ENCODE results near the gene FBN1.

FBN1 gene

DNA sequence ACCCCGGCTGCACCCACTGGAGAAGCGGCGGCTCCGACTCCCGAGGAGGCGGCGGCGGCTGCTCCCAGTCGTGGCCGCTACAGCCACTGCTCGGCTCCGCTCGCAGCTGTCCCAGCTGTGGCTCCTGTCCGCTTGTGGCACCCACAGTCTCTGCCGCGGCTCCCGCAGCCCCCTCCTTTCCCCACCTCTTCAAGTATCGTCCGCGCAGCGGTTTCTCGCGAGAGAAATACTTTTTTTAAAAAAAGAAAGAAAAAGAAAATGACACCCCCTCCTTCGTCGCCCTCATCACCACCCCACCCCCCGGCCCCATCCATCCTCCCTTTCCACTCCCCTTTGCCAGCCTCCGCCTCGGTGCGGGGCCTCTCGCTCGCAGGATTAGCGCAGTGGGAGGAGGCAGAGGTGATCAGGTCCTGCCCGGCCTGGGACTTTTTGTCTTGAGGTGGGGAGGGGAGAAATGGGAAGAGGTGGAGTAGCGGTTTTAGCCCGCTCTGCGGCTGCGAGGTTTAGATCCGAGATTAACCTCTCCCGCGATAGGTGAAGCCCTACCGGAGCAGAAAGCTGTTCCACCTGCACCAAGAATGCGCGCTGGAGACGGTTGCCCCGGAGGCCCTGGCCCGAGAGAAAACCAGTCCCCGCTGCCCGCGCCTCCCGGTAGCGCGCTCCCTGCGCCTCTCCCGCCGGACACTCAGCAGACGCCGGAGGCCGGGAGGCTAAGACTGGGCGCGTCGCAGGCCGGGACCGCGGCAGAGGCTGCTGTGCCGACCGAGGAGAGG is at the start of gene FBN1:
TSS of gene FBN1 (minus strand) at position 152 of the 773 bp plus-strand sequence. CDS start 940 bp downstream, outside the sequence.
- no peak for DNase-seq (ENCODE audit: low spot score)

DNA sequence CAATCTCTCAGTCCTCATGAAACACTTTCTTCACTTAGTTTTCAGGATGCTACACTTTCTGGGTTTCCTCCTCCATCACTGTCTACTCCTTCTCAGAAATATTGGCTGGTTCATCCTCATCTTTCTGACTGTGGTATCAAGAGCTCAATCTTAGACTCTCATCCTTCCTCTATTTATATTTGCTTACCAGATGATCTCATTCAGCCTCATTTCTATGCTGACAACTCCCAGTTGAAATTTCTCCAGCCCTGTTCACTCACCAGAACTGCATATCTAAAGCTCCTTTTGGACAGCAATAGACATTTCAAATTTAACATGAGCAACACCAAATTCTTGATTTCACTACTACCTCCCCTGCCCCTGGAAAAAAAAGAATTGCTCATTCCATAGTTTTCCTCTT is 48.0 kb upstream of the FBN1 start:
- DNase-seq (ENCODE audit: low spot score): no peak

DNA sequence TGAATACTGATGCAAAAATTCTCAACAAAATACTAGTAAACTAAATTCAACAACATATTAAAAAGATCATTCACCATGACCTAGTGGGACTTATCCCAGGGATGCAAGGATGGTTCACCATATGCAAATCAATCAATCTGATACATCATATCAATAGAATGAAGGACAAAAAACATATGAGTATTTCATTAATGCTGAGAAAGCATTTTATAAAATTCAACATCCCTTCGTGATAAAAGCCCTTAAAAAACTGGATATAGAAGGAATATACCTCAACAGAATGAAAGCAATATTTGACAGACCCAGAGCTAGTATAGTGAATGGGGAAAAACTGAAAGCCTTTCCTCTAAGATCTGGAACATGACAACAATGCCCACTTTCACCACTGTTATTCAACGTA is 43.0 kb upstream of the FBN1 start:
- no peak for DNase-seq (ENCODE audit: low spot score)

DNA sequence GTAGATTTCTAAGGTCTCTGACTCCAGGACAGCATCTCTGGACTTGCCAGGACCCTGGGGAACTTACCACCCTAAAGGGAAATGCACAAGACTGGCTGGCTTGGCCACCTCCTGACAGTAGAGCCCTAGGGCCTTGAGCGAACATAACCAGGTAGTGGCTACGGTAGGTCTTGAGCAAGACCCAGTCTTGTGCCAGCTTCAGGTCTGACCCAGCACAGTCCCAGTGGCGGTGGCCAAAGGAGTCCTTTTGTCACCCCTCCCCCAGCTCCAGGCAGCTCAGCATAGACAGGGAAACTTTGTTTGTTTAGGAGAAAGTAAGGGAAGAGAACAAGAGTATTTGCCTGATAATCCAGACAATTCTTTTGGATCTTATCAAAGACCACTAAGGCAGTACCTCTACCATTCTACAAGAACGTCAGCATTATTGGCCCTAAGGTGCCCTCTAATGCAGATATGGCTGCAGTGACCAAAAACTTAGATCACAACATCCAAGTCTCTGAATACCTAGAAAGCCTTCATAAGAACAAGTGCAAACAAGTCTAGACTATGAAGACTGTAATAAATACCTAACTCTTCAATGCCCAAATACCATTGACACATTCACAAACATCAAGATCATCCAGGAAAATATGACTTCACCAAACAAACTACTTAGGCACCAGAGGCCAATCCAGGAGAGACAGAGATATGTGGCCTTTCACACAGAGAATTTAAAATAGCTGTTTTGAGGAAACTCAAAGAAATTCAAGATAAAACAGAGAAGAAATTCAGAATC is 38.7 kb upstream of the FBN1 start:
- no peak for DNase-seq (ENCODE audit: low spot score)

DNA sequence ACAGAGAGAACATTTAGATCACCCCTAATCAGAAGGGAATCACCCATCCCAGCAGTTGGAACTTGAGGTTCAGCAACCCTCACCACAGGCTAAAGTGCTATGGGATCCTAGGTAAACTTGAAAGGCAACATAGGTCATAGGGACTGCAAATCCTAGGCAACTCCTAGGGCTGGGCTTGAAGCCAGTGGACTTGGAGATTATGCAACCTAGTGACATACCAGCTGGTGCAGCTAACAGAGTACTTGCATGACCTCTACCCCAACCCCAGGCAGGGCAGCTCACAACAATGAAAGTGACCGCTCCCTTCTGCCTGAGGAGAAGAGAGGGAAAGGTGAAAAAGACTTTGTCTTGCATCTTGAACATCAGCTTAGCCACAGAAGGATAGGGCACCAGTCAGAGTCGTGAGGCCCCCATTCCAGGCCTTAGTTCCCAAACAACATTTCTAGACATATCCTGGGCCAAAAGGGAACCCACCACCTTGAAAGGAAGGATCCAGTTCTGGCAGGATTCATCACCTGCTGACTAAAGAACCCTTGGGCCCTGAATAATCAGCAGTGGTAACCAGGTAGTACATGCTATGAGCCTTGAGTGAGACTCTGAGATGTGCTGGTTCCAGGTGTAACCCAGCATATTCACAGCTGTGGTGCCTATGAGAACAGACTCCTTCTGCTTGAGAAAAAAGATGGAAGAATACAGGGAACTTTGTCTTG is 37.6 kb upstream of the FBN1 start:
- DNase-seq (ENCODE audit: low spot score): peak; percentile 74

DNA sequence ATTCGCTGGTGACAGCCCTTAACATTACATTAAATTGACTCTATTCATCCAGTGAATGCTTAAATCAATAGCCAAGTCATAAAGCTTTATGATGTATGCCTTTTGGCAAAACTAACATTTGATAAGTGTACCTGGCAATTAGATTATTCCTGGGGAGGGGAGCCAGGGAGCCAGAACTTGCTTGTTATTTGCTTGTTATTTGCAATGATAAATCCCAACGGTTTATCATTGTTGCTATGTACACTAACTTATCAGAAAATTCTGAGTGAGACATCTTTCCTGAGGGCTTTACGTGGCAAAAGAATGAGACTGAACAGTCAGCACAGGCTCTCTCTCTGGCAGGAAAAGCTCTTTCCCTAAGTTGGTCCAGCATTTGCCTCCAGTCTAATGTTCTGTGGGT is 35.8 kb upstream of the FBN1 start:
- no peak for DNase-seq (ENCODE audit: low spot score)

DNA sequence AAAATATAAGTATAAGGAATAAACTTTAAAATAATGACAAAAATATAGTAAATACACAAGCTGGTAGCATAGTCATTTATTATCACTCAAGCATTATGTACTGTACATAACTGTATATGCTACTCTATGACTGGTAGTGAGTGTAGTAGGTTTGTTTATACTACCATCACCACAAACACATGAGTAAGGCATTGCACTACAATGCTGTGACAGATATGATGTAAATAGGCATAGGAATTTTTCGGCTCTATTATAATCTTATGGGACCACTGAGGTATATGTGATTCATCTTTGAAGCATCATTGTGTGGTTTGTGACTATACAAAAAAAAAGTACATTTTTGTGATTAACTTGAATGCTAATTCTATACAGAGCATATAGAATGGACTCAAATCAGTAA is 35.3 kb upstream of the FBN1 start:
- no peak for DNase-seq (ENCODE audit: low spot score)

DNA sequence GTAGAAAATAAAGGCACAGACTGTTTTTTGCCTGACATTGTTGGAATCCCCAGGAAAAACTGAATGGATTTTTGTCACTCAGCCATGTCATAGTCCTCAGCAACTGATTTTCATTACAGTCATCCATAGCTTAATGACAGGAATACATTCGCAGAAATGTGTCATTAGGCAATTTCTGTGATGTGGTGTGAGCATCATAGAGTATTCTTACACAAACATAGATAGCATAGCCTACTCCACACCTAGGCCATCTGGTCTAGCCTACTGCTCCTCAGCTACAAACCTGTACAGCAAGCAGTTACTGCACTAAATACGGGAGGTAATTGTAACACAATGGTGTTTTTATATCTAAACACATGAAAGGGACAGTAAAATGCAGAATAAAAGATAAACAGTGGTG is 34.4 kb upstream of the FBN1 start:
- no peak for DNase-seq (ENCODE audit: low spot score)

DNA sequence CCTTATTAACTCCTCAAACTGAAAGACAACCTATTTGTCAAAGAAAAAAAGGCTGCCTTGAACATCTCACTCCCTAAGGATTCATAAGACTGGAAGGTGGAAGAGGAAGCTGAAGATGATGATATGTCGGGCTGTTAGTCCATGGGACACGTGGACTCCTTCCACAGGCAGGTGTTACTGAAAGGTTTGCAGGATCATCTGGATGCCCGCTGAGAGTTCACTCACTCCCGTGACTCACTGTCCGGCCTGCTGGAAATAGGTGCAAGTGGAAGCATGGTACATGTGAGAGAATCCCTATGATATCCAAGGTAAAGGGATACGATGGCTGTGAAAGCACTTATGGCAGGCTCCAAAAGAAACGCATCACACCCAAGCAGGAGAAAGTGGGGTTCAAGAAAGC is 33.3 kb upstream of the FBN1 start:
- DNase-seq (ENCODE audit: low spot score): no peak

DNA sequence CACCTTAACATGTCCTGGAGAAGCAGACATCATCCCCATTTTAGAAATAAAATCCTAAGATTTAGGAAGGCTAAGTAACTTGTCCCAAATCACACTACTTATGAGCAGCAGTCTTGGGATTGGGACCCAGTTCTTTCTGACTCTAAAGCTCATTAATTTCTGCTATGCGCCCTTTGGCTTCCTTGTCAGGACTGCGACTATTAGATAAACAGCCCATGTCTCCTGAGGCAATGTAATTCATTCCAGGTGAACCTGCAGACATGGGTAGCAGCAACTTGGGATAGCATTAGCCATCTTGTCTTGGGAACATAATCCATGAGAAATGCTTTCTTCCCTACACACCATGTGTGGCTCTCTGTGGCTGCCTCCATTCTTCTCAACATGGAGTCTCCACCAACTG is 32.3 kb upstream of the FBN1 start:
- no peak for DNase-seq (ENCODE audit: low spot score)

DNA sequence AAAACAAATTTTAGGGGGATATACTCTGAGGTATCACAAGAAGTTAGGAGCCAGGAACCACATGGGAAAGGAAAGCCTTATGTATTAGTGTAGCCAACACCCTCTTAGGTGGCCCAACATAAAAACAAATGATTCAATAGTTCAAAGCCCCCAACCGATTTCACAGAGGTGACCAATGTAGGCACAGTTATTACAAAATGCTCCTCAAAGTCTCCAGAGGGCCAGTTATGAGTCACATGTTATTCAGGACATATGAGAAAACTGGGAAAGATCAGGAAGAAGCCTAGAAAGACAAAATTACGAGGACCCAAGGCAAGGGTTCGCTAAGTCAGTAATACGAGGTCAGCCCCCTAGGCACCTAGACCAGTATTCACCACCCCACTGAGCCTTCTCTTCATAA is 29.9 kb upstream of the FBN1 start:
- DNase-seq (ENCODE audit: low spot score): no peak

DNA sequence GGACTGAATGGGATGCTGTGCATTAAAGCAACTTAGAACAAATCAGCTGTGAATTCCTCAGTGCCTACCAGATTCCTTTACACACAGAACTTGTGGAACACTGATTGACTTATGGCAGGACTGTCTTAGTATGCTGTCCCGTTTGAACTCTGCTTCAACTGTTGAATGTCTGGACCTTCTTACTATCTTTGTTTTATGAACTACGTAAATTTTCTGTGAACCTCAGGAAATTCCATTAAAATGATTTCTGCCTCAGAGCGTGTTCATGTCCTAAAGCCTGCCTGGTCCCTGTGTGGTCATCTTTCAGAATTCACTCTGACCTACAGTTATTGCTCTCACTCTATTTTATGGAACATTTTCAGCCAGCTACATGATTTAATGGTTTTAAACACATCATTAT is 29.4 kb upstream of the FBN1 start:
- DNase-seq (ENCODE audit: low spot score): no peak

DNA sequence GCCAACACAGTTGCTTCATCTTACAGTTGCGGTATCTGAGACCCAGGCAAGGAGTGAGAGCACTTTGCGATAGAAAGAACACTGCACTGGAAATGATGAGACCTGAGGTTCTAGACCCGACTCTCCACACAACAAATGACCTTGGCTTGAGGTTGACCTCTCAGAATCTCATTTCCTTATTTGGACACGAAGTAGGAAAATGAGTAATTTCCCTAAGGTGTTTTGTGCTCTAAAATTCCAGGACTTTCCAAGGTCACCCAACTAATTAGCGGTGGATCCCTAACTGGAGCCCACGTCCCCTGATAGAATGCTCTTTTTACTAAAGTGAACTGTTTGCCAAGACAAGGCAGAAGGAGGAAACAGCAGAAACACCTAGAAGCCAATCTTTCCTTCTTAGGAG is 26.7 kb upstream of the FBN1 start:
- DNase-seq (ENCODE audit: low spot score): no peak

DNA sequence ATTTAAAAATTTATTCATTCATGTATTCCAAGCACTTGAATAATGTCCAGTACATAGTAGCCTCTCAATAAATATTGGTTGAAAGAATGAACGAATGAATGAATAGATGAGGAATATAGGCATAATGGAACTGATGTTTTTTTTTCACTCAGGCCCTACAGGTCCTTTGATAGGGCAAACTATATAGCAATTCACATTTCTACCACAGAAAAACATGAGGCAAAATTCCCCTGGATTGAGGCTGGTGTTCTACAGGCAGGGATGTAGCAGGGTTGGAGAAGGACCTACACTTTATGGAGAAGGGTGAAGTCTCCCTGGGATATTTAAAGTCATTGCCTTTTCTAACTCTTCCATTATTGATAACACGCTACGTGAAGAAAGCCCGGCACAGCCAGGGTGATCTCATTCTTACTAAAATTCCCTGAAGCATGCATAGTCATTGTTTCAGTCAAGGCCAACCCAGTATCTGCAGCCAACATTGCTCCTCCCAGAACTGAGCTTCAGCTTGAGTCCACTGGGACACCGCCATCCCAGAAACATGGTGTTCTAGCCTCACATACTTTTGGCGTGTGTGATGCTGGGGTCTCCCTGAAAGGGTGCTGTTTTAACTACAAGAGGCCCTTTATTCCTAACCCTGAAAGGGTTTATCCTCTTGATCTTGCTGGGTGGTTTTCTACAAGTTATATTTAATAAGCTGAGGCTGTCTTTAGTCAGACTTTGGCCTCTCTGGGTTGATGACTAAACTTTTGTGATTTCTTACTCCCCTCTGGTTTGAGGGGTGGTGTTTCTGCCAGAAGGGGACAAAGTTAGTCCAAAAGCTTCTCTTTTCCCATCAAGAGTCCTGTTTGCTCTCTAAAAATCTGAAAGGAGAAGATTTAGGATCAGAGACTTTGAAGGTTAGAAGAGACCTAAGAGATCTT is 25.9 kb upstream of the FBN1 start:
- no peak for DNase-seq (ENCODE audit: low spot score)

DNA sequence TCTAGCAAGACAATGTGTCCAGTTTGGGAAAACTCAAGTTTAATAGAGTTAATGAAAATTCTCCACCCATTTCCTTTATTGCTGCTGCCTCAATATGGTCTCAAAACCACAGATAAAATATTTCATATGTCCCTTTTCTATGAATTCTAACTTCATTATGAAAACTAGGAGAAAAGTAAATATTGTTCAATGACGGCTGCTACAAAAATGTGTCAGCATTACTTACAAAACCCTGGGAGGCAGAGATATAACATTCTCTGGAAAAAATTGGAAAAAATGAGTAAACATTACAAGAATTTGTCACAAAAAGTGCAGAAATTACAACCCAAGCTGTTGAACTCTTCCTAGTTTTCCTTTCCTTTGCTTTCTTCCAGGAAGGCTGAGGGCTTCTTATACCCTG is 22.2 kb upstream of the FBN1 start:
- DNase-seq (ENCODE audit: low spot score): no peak

DNA sequence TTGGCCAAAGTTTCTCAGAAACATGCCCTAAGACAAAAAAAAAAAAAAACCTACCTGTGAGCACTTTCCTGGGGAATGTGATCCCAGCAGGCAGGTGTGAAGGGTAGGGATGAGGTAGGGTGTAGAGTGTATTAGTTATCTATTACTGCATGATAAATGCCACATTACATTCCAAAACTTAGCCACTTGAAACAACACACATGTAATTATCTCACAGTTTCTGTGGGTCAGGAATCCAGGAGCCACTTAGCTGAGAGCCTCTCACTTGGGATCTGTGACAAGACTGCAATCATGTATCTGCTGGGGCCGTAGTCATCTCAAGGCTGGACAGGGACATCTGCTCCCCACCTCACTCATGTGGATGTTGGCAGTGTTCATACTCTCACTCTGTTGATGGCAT is 18.9 kb upstream of the FBN1 start:
- no peak for DNase-seq (ENCODE audit: low spot score)

DNA sequence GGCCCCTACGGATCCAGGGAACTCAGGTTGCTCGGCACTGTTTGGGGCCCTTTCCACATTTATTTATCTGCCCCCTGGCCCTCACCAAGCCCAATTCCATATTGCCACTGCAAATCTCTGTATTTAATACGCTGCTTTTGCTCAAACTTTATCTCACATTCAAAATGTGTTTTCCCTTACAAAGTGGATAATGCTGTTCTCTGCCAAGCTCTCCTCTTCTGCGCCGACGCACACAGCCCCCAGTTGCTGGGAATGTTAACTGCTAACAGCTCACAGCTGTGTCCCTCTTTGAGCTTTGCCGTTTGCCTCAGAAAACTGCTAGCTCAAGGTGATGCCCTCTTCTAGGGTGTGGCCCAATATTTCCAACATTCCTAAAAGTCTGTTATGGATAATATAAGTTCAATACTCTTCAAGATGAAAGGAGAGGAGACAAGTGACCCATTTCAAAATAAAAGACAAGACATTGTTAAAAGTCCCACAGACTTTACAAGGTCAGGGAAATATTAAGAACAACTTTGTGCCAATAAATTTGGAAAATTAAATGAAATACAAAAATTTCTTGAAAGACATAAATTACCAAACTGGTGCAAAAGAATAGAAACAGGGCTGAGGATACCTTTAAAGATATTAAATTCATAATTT is 12.6 kb upstream of the FBN1 start:
- DNase-seq (ENCODE audit: low spot score): no peak

DNA sequence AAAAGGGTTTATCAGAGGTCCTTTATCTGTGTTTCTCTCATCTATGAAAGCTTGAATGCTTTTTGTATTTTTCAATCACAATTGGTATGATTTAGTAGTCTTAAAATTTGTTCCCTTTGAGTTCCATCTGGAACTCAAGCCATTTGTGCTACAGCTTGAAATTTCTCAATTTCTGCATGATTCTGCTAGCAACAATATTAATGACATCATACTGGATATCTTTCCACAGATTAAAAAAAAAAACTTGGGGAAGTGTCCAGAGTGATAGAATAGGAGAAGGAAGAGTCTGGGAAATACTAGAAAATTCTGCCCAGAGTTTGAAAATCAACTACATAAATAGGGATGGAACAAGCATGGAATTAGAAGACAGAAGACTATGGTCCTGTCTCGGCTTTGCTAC is 9.3 kb upstream of the FBN1 start:
- DNase-seq (ENCODE audit: low spot score): no peak

DNA sequence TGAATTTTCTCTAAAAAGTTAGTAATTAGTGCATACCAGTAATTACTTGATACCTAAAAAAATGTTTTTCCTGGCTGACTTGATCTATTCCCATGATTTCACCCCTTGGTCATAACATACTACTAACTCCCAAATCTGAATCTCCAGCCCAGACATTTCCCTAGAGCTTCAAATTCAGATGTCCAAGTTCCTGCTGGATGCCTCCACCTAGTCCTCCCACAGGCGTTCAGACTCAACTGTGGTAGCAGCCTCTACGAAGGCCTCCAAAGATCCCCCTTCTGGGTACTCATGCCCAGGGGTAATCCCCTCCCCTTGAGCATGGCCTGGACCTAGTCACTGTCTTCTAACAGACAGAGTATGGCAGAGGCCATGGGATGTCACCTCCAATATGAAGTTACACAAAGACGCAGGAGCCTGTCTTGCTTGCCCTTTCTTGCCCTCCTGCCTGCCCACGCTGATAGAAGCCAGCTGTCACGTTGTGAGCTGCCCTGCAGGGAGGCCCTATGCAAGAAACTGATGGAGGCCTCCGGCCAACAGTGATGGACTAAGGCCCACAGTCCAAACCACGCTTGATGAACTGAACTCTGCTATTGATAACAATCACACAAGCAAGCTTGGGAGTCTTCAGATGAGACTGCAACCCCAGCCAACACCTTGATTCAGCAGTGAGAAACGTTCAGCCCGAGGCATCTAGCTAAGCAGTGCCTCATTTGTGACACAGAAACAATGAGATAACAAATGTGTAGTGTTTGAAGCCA is 8.6 kb upstream of the FBN1 start:
- no peak for DNase-seq (ENCODE audit: low spot score)

DNA sequence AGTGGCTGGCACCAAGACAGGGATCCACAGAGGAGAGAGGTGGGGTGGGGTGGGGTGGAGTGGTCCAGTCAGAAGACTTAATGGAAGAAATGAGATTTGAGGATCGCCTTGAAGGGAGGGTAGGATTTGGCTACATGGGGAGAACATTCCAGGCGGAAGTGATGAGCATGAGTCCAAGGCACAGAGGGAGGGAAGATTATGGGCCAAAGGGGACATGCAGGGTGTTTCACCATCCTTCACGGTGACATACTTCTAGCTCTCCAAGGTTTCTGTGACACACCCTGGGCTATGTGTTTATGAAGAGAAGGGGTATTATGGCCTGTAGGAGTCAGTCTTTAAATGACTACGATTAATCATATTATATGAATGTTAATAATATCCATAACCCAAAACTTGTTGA is 7.7 kb upstream of the FBN1 start:
- no peak for DNase-seq (ENCODE audit: low spot score)
